T-helper 1 cell (primary cell): Measurements from ENCODE around the gene CCDC102A.

ENCODE experiments used
- DNase-seq, 5 donors: peaks; one replicate each; pipeline ENCODE4 v3.0.0-alpha.2; 2012 to 2020

The CCDC102A gene

GRCh38 chr16:57517397-57518367 lies 18.7 kb downstream of the CCDC102A start:
- no peak for DNase-seq

GRCh38 chr16:57516773-57517172 lies 19.6 kb downstream of the CCDC102A start:
- DNase-seq = no peak

- DNase-seq = no peak
Measured at GRCh38 chr16:57516176-57516725, 20.1 kb downstream of the CCDC102A start.

GRCh38 chr16:57514791-57515600 lies 21.4 kb downstream of the CCDC102A start:
- DNase-seq = no peak

GRCh38 chr16:57514371-57514770 lies 22.0 kb downstream of the CCDC102A start:
- no peak for DNase-seq

- no peak for DNase-seq
Measured at GRCh38 chr16:57513371-57514102, 22.8 kb downstream of the CCDC102A start.

- DNase-seq = no peak
Measured at GRCh38 chr16:57512296-57513001, 23.9 kb downstream of the CCDC102A start.

- DNase-seq = no peak
Measured at GRCh38 chr16:57510016-57510871, 26.1 kb downstream of the CCDC102A start.

- DNase-seq = no peak
Measured at GRCh38 chr16:57509231-57509923, 27.0 kb downstream of the CCDC102A start.

- no peak for DNase-seq
Measured at GRCh38 chr16:57508035-57508425, 28.3 kb downstream of the CCDC102A start.

- DNase-seq = no peak
Measured at GRCh38 chr16:57507136-57508034, 29.0 kb downstream of the CCDC102A start.

- DNase-seq = no peak
Measured at GRCh38 chr16:57505169-57505568, 31.2 kb downstream of the CCDC102A start.

- no peak for DNase-seq
Measured at GRCh38 chr16:57504491-57504890, 31.9 kb downstream of the CCDC102A start.

GRCh38 chr16:57504001-57504400 lies 32.4 kb downstream of the CCDC102A start:
- no peak for DNase-seq

GRCh38 chr16:57503366-57503765 lies 33.0 kb downstream of the CCDC102A start:
- DNase-seq = no peak

GRCh38 chr16:57502048-57502775 lies 34.2 kb downstream of the CCDC102A start:
- no peak for DNase-seq

- no peak for DNase-seq
Measured at GRCh38 chr16:57501492-57501891, 34.9 kb downstream of the CCDC102A start.

GRCh38 chr16:57500578-57501111 lies 35.7 kb downstream of the CCDC102A start:
- DNase-seq = peak in 1 of 5 donors; percentile 26
